A549 (cell line): Measurements from ENCODE around the gene ATP1A4.

Source experiments
- BHLHE40 ChIP-seq: IDR thresholded peaks from 2 replicates; pipeline ENCODE4 v1.6.1; 2012; ENCODE audit warnings: low read depth, low read length, inconsistent platforms
- CBX2 ChIP-seq: fragments of 200-600 bp; sonication (generic); IDR thresholded peaks from 2 replicates; pipeline ENCODE4 v1.6.1; 2016; ENCODE audit warnings: low read depth, mild to moderate bottlenecking, borderline replicate concordance
- CTCF ChIP-seq: fragments of >200 bp; sonication (Bioruptor Twin); formaldehyde crosslinking; IDR thresholded peaks from 3 replicates; pipeline ENCODE4 v1.5.1; 2016
- EP300 ChIP-seq, 2 experiments: fragments of >200 bp; sonication (Bioruptor Twin); formaldehyde crosslinking; IDR thresholded peaks; 2 replicates in 1 of 2; 3 replicates in 1 of 2; pipeline ENCODE4 v1.6.1; 2016 to 2017
- JUN ChIP-seq, 2 experiments: fragments of >200 bp; sonication (Bioruptor Twin); formaldehyde crosslinking; IDR thresholded peaks; 2 replicates in 1 of 2; 3 replicates in 1 of 2; pipeline ENCODE4 v1.6.1; 2016 to 2017
- MAX ChIP-seq: IDR thresholded peaks from 2 replicates; pipeline ENCODE4 v1.6.1; 2012
- POLR2A ChIP-seq: IDR thresholded peaks from 2 replicates; pipeline ENCODE4 v1.6.1; 2012; ENCODE audit warnings: mild to moderate bottlenecking, low read length
- RAD21 ChIP-seq, 2 experiments: fragments of >200 bp in 1 of 2; sonication (Bioruptor Twin) in 1 of 2; formaldehyde crosslinking in 1 of 2; IDR thresholded peaks in 1 of 2; conservative IDR thresholded peaks in 1 of 2; 2 replicates in 1 of 2; 3 replicates in 1 of 2; pipeline ENCODE4 v1.6.1; 2012 to 2018; ENCODE audit warnings: inconsistent platforms in 1 of 2
- SMC3 ChIP-seq: fragments of >200 bp; sonication (Bioruptor Twin); formaldehyde crosslinking; IDR thresholded peaks from 3 replicates; pipeline ENCODE4 v1.6.1; 2018; ENCODE audit warnings: inconsistent platforms
- ZNF302 ChIP-seq: fragments of 250-450 bp; sonication (Bioruptor Pico); IDR thresholded peaks from 2 replicates; pipeline ENCODE4 v1.9.0; 2021; ENCODE audit warnings: inconsistent platforms, mild to moderate bottlenecking, moderate library complexity

- TF ChIP-seq BHLHE40 (no peak), JUN (IDR thresholded peaks at IDR 0.05) (no peak), CTCF (no peak), CBX2 (no peak), POLR2A (no peak), EP300 (IDR thresholded peaks at IDR 0.05) (no peak), SMC3 (no peak), RAD21 (conservative IDR thresholded peaks at IDR 0.05 in 1 of 2, IDR thresholded peaks at IDR 0.05 in 1 of 2) (no peak), MAX (no peak), ZNF302 (CRISPR knock-in tag) (no peak)
Measured at GRCh38 chr1:160149233-160149632, 2.2 kb upstream of the ATP1A4 start.
